Fibroblast of peridontal ligament (primary cell): ENCODE data around the gene NHS.
"Not testable (repeated sequence)": the region's sequence is repeated elsewhere in the genome, so short reads cannot be mapped to it uniquely, and the experiment has no call there.

Experiments
- DNase-seq: peaks from one replicate; pipeline ENCODE4 v3.0.0-alpha.2; 2010; ENCODE audit errors: extremely low read depth

NHS gene

GRCh38 chrX:17405225-17405969 lies 30.4 kb downstream of the NHS start:
- DNase-seq, result no peak

GRCh38 chrX:17409566-17410290 lies 34.7 kb downstream of the NHS start:
- no peak for DNase-seq

DNA sequence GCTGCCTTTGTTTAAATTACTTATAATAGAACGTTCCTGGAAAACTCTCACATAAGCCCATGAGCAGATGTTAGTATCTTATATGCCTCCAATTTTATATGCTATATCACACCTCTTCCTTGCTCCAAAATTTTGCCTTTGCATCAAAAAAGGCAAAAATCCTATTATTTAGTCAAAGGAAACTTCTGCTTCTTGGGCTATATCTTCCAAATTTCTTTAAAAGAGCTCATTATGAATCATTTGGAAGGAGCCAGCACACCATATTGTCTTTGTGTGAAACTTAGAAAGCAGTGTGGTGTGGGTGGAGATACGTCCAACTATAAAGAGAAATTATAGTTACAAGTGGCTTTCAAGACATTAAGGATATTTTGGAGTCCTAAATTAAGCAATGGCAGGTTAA lies 35.7 kb downstream of the NHS start:
- DNase-seq, result no peak

- DNase-seq, result no peak
Observed at GRCh38 chrX:17411205-17411604, 36.2 kb downstream of the NHS start.

DNA sequence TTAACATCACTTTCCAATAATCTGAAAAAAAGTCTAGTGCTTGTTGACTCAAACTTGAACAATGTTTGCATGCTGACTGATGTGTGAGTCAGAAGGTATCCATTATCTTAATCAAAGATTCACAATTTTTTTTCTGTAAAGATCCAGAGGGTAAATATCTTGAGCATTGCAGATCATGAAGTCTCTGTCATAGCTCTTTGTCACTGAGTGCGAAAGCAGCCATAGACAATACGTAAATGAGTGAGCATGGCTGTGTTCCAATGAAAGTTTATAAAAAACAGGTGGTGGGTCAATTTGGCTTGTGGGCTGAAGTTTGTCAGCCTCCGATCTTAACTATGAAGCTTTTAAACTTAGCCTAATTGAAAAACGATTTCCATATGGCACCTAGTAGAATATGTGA lies 37.7 kb downstream of the NHS start:
- DNase-seq, result peak; percentile 79

GRCh38 chrX:17413228-17413627 lies 38.2 kb downstream of the NHS start:
- peak; percentile 79 for DNase-seq

DNA sequence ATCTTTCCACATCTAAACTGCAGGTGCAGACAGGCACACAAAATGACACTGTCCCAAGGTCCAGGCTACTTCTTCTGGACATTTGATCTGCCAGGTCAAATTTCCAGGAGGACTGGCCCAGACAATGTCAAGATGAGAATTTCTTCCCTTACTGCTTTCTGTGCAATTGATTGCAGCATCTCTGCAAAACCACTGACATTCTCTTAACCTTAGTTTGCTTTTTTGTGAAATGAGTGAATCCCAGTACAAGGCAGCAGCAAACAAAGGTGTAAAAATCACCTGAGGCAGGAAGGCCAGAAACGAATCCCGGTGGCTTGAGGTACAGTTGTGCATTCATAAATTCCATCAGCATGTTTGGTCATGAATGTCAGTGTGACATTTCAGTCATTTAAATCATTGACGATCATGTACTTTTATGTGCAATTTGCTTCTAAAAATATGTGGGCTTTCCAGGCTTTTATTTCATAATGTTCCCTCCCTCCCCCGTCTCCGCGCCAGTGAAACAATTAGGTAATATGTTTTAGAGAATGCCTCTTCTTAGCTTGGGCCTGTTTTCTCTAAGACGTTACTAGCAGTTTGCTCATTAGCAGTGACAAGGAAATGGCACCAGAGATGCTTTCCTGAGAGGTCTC lies 39.1 kb downstream of the NHS start:
- DNase-seq, result no peak

- no peak for DNase-seq
Observed at GRCh38 chrX:17414839-17415238, 39.8 kb downstream of the NHS start.

DNA sequence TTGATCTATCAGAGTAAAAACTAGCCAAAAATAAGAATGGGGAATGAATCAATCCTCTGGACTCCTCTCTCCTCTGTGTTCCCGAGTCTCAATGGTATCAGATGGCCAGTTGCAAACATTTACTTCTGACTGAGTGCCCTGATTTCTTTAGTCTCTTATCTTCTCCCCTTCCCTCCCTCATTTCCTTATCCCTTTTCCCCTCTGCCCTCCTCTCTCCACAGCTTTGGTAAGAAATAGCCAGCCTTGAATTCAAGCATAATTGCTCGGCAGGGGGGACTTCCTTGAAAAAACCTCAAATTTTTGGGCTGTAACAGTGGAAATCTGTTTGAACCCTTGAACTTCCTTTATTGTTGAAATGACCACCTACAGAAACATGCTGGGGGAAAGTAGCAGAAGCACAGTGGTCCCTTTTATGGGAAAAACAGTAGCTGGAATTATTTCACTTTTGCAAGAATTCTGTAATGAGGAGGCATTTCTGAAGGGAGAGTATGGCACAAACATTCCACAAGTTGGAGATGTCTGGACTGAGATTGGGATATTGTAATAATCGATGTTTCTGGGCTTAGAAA lies 40.3 kb downstream of the NHS start:
- peak; percentile 38 for DNase-seq

GRCh38 chrX:17417372-17417771 lies 42.4 kb downstream of the NHS start:
- DNase-seq, result no peak

- peak; percentile 84 for DNase-seq
Observed at GRCh38 chrX:17425136-17425535, 50.1 kb downstream of the NHS start.

GRCh38 chrX:17425551-17425950 lies 50.6 kb downstream of the NHS start:
- peak; percentile 30 for DNase-seq

DNA sequence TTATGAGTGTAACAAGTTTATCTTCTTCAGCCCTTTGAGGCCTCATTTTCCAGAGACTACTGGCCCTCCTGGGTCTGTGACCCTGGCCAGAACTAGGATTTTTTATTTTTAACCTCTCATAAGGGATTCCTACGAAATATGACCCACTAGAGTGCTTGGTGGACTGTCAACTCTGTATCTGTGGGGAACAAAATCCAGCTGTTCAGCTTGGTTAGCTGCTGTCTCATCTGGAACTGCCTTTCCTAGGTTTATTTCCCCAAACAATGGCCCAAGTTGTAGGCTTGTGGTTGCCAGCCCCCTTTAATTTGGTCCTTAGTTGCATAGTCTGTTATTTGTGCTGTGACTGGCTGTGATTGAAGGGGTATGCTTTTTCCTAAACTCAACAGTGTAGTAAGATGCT lies 56.2 kb downstream of the NHS start:
- DNase-seq, result no peak

DNA sequence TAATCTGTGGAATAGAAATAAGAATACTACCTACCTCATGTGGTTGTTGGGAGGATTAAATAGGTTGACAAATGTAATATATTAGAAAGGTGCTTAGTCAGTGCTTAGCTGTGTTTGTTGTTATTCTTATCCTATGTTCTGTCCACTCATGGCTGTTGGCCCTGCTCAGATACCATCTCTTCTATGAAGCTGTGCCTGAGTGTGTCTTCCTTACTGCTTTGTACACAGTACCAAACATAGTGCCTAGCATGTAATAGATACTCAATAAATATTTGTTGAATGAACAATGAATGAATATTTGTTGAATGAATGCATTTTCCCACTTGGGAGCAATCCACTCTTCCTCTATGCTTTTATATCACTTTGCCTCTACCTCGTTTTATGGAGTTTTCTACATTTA lies 57.2 kb downstream of the NHS start:
- no peak for DNase-seq

DNA sequence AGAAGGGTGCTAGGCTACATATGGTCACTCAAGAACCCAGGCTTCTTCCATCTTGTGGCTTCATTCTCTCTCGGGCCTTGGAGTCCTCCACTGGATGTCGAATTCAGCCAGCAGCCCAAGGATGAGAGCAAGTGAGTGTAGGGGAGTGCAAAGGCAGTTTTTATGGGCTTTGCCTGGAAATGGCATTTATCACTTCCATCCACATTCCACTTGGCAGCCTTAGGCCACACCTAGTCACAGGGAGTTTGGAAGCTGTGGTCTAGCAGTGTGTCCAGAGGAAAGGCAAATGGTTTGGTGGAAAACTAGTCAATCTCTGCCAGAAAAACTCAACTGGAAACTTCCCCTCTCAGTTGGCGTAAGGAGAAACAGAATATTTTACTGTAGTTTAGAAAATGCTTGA lies 59.0 kb downstream of the NHS start:
- DNase-seq, result no peak

- no peak for DNase-seq
Observed at GRCh38 chrX:17435476-17435875, 60.5 kb downstream of the NHS start.

DNA sequence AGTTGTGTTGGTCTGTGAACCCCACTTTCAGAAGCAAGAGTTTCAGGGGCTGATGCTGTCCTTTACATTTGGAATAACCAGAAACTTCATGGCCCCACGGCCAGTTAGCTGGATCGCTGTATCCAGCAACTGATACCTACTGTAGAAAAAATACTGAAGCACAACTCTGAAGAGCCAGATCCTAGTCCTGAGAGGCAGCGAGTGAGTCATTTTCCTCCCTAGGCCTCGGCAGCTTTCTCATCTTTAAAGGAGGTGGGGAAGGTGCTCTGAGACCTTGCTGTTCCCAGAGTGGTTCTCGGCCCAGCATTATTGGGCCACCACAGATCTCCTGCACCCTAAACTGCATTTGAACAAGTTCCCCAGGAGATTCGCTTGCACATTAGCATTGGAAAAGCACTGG lies 63.2 kb downstream of the NHS start:
- no peak for DNase-seq

- no peak for DNase-seq
Observed at GRCh38 chrX:17440258-17440657, 65.3 kb downstream of the NHS start.

DNA sequence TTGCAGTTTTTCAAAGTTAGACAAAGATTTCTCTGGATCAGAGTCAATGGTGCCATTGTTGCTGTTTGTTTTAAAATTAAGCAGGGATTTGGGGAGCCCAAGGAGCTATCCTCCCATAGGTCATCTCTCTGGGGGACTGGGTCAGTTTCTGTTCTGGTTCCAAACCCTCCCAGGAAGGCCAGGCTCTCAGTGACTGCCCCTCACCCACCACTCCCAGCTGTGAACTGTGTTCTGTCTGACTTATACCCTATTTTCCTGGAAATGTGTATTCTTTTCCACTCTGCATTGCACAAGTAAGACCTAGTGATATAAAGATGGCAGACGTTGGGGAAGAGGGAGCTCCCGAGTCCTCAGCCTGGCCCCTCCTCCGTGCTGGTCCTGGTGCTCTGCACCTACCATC lies 65.8 kb downstream of the NHS start:
- DNase-seq, result no peak

GRCh38 chrX:17441965-17442364 lies 67.0 kb downstream of the NHS start:
- DNase-seq, result no peak

GRCh38 chrX:17442898-17443297 lies 67.9 kb downstream of the NHS start:
- DNase-seq, result peak; percentile 37

DNA sequence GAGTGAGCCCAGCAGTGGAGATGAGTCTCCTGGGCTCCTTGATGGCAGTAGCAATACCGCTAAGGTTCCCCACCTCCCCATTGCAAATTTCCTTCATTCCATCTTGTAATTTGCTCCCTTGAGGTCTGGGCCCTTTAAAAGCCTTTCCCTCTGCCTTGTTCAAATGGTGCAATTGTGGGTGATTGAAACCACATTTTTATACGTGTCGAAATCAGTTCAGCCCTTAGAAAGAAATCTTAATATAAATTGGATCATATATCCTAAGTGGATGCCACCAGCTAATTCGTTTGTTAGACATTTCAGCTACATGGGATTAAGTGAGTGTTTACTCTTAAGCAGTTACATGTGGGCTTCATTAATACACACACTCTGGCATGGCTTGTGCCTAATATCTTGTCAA lies 68.6 kb downstream of the NHS start:
- DNase-seq, result peak; percentile 74

DNA sequence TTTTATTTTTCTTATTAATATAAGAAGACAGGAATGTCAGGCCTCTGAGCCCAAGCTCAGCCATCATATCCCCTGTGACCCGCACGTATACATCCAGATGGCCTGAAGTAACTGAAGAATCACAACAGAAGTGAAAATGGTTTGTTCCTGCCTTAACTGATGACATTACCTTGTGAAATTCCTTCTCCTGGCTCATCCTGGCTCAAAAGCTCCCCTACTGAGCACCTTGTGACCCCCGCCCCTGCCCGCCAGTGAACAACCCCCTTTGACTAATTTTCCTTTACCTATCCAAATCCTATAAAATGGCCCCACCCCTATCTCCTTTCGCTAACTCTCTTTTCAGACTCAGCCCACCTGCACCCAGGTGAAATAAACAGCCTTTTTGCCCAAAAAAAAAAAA lies 71.3 kb downstream of the NHS start:
- DNase-seq, result not testable (repeated sequence)
